ES-I3 (cell line): ENCODE measurements around the gene ANTXR1.

ENCODE experiments used
- H3K36me3 ChIP-seq: 2 replicates; pipeline ENCODE4 v1.6.1; 2013; ENCODE audit warnings: mild to moderate bottlenecking, low read length, control low read depth, moderate library complexity; ENCODE audit not compliant: insufficient read depth
- H3K4me1 ChIP-seq: 2 replicates; pipeline ENCODE4 v1.6.1; 2013; ENCODE audit warnings: mild to moderate bottlenecking, control low read depth, low read length; ENCODE audit not compliant: insufficient read depth
- H3K9ac ChIP-seq: 2 replicates; pipeline ENCODE4 v1.6.1; 2013; ENCODE audit warnings: low read depth, mild to moderate bottlenecking, low read length, moderate library complexity
- H3K9me3 ChIP-seq: 2 replicates; pipeline ENCODE4 v1.6.1; 2013; ENCODE audit warnings: mild to moderate bottlenecking, low read length, moderate library complexity; ENCODE audit not compliant: control insufficient read depth, insufficient read depth

Gene ANTXR1

DNA sequence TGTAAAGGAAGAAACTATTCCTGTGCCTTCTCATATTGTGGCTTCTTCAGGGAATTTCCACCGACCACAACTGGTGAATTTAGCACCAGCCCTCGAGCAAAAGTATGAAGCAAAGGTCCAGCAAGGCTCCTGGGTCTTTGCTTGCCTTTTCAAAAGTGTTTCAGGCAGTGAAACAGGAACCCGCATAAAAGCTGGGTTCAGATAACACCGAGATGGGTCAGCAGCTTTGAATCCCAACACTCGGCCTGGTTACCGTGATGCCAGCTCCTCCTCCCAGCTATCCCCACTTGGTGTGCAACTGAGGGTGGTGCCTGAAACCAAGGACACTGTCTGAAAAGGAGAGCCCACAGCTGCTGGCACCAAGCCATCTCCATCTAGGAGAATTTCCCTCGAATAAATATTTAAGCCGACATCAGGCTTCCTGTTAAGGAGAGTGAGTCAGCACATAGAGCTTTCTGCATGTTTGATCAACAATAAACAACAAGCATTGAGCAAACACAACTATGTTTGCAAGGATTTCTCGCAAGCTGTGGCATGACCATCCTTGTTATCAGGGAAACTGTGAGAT, 69.5 kb downstream of the ANTXR1 start:
- Histone ChIP-seq H3K36me3 (peaks cover 5% of the 10 kb centered on the region; the same call in 1 of the 2 replicates), H3K4me1 (peaks cover 17% of the 10 kb centered on the region; the same call in 1 of the 2 replicates), H3K9me3 (no peaks in the 10 kb centered on the region), H3K9ac (no peak overlapping the region)

DNA sequence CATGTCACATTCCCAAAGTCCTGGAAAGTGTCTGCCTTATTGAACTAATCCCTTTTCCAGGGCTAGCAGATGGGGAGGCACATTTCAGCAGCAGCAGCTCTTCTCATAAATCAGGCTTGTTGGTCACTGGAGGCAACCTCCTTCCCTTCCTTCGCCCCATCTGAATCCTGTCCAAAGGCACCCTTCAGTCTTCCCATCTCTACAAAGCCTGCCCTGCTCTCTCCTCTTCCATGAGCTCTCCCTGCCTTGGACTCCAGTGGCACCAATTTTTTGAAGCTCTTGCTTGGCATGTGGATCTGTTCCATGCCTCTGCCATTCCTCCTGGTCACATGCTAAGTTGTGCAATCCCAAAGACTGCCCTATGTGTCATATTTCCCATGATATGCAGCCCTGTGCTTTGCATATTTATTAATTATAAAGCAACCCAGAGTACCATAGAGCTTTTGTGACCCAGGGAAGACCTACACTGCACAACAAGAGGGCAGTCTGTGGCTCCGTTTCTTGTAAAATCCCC, 70.3 kb downstream of the ANTXR1 start:
- Histone ChIP-seq H3K36me3 (peaks cover 5% of the 10 kb centered on the region; the same call in 1 of the 2 replicates), H3K9me3 (no peaks in the 10 kb centered on the region), H3K4me1 (peaks cover 14% of the 10 kb centered on the region; the same call in 1 of the 2 replicates), H3K9ac (no peak overlapping the region)

DNA sequence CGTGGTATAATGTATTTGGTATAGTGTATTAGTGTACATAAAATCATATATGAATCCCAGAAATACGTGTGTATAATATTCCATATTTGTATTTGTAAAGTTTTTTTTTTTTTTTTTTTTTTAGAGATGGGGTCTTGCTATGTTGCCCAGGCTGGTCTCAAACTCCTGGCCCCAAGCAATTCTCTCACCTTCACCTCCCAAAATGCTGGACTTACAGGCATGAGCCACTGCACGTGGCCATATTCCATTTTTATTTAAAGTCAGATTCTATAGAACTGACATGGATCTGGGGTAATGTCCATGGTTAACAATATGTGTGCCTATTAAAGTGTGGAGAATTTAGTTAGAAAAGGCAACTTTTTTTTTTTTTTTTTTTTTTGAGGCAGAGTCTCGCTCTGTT, 71.5 kb downstream of the ANTXR1 start:
- Histone ChIP-seq H3K36me3 (0 out of 2 replicates have a peak, but pooled peaks cover 5% of the 10 kb centered on the region), H3K9ac (no peak overlapping the region), H3K4me1 (peaks cover 14% of the 10 kb centered on the region; the same call in 1 of the 2 replicates), H3K9me3 (no peaks in the 10 kb centered on the region)

DNA sequence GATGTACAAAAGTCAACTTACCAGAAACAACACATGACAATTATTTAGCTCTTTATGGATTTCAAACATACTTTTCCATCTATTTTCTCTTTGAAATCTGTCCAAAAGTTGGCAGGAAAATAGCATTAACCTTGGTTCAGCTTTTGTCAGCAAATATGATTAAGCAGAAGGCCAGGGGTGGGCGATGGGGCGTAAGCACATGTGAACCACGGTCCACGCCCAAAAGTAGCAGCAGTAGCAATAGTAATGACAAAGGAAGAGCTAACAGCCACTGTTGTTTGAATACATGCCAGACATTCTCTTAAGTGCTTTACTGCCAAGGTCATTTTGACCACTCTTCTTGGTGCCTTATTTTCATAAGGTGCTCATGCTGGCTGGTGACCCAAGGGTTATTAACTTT, 73.5 kb downstream of the ANTXR1 start:
- peaks cover 14% of the 10 kb centered on the region; the same call in 1 of the 2 replicates for H3K4me1 ChIP-seq
- 0 out of 2 replicates have a peak, but pooled peaks cover 5% of the 10 kb centered on the region for H3K36me3 ChIP-seq
- no peak overlapping the region for H3K9ac ChIP-seq
- no peaks in the 10 kb centered on the region for H3K9me3 ChIP-seq

DNA sequence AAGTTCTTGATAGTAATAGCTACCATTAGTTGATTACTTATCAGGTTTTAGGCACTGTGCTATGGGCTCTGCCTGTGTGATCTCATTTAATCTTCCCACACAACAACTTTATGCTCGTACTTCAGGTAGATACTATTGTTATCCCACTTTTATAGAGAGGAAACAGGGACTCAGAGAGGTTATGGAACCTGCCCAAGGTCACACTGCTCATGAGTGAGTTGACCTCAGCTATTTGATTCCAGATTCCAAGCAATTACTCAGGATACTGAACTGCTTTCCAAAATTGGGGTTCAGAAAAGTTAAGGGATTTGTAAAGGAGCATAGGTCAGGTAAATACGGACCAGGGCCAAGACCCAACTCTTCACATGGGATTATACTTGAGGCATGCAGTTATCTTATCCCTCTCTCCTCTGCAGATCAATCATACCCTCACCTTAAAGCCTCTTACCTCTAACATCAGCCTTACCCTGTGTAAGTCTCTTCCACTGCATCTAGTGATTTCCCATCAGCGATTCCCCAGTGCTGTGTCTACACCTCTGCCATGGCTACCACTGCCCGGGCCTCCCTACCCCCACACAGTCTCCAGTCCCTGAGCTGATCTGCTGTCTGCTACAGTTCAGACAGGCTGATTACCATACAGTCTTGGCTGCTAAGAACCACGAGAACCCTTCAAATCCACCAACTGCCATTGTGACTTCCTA, 74.4 kb downstream of the ANTXR1 start:
- H3K9ac ChIP-seq, result no peak overlapping the region
- H3K4me1 ChIP-seq, result peaks cover 9% of the 10 kb centered on the region; the same call in 1 of the 2 replicates
- H3K36me3 ChIP-seq, result 0 out of 2 replicates have a peak, but pooled peaks cover 4% of the 10 kb centered on the region

DNA sequence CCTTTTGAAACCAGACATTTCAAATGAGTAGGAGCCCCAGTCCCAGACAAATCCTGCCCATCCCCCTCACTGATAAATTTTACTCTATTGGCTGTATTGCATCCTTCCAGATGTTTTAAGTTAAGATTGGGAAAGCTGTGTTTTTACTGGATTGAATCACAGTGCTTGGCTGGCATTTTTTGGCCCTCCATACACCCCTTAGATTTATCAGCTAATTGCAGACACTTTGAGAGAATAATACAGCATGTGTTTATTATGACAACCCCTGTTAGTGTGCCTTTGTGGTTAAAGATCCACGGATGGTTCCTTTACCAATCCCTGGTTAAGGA, 74.9 kb downstream of the ANTXR1 start:
- H3K4me1 ChIP-seq, result peaks cover 4% of the 10 kb centered on the region; the same call in 1 of the 2 replicates
- H3K36me3 ChIP-seq, result 0 out of 2 replicates have a peak, but pooled peaks cover 4% of the 10 kb centered on the region
- no peaks in the 10 kb centered on the region for H3K9me3 ChIP-seq
- H3K9ac ChIP-seq, result no peak overlapping the region

More for the DNA sequence above, 74.4 kb downstream of the ANTXR1 start:
- no peaks in the 10 kb centered on the region for H3K9me3 ChIP-seq

DNA sequence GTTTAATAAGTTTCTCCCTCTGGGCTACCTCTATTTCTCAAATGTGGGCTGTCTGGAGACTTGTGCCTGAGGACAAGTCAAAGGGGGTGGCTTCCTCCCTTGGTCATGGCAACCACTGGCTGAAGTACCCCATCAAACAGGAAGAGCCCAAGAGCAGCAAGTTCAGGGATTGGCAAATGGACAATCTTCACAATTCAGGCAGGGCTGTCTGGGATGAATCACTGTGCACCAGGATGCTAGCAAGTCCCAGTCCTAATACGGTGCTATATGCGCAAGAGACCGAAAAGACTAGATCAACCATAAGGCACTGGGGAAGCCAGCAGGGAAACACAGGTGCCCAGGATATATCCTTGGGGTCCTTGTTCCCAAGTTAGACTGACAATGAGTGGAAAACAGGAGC, 75.5 kb downstream of the ANTXR1 start:
- H3K4me1 ChIP-seq, result no peaks in the 10 kb centered on the region
- no peaks in the 10 kb centered on the region for H3K9me3 ChIP-seq
- H3K9ac ChIP-seq, result no peak overlapping the region
- 0 out of 2 replicates have a peak, but pooled peaks cover 4% of the 10 kb centered on the region for H3K36me3 ChIP-seq

DNA sequence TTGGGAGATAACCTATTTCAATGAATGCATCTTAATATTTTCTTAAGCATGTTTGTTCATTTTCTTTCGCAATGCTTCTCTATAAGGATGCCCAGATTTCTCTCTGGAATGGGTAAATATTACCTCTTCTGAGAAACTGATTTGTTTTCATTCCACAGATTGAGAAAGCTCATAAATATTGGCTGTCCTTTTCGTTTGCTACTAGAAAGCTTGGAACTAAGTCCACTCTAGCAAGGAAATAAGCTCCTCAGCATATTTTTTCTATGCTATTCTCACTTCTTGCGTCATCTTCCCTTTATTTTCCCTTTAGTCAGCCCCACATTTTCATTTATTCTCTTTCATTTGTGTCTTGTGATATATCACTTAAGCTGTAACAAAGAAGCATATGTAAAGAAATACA, 76.3 kb downstream of the ANTXR1 start:
- Histone ChIP-seq H3K9me3 (no peaks in the 10 kb centered on the region), H3K9ac (no peak overlapping the region), H3K4me1 (no peaks in the 10 kb centered on the region), H3K36me3 (0 out of 2 replicates have a peak, but pooled peaks cover 4% of the 10 kb centered on the region)

DNA sequence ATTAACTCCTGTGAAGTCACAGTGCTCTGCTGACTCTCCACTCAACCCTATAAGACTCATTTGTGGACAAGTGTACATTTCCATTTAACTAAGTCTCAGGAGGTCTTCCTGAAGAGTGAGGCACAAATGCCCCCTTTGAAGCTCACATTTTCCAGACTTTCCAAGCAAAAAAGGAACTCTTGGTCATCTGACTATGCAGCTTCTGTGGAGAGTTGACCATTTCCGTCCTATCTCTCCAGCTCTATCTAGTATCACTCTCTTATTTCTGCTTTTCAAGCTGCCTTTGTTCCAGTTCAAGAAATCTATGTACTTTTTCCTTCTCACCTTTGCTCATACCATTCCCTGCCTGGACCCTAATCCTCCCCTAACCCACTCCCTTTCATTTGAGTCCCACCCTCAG, 77.0 kb downstream of the ANTXR1 start:
- H3K4me1 ChIP-seq, result no peaks in the 10 kb centered on the region
- H3K36me3 ChIP-seq, result 0 out of 2 replicates have a peak, but pooled peaks cover 4% of the 10 kb centered on the region
- no peaks in the 10 kb centered on the region for H3K9me3 ChIP-seq
- H3K9ac ChIP-seq, result no peak overlapping the region

DNA sequence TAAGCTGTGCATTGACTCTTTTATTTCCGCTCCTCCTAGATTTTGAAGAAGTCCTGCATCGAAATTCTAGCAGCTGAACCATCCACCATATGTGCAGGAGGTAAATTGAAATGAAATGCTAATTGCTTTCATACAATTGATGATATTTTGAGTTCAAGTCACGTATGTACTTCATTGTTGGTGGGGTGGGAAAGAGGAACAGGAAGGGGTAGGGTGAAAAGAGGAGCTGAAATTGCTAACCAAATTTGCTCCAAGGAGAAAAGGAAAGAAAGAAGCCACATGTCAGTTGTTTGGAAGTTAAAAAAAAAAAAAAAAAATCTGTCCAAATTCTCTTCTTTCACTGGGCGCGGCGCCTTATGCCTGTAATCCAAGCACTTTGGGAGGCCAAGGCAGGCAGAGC, 77.8 kb downstream of the ANTXR1 start:
- Histone ChIP-seq H3K9me3 (no peaks in the 10 kb centered on the region), H3K36me3 (0 out of 2 replicates have a peak, but pooled peaks cover 4% of the 10 kb centered on the region), H3K9ac (no peak overlapping the region), H3K4me1 (no peaks in the 10 kb centered on the region)

DNA sequence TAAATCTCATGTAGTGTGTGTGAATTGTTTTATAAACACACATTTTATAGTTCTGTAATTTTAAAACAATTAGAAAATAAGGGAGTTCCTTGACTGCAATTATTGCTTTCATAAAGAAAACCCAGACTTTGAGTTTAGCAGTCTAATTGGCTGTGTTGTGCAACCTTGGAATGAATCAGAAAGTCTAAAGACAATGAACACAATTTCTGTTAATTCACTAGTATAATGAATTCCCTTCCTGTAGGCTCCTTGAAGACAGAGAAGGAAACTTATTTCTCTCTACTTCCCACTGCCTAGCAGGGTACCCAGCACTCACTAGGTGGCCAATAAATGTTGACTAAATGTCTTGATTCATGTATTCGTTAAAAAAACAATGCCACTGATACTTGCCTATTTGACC, 79.9 kb downstream of the ANTXR1 start:
- Histone ChIP-seq H3K9me3 (no peaks in the 10 kb centered on the region), H3K4me1 (no peaks in the 10 kb centered on the region), H3K36me3 (0 out of 2 replicates have a peak, but pooled peaks cover 4% of the 10 kb centered on the region), H3K9ac (no peak overlapping the region)

DNA sequence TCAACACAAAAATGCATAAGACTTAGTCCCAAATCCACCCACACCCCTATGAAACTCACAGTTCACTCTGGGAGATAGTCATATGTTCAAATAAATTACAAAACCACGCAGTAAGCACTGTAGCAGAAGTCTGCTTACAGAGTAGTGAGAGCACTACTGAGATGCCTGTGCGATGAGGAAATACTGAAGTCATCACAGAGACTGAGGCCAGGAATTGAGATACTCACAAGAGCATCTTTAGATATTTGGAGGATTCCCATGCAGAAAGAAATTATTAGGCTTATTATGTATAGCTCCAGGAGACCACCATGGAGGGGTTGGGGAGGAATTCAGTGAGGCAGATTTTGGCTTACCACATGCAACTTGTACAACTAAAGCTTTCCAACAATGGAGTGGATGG, 82.3 kb downstream of the ANTXR1 start:
- H3K9me3 ChIP-seq, result no peaks in the 10 kb centered on the region
- 0 out of 2 replicates have a peak, but pooled peaks cover 4% of the 10 kb centered on the region for H3K36me3 ChIP-seq
- no peaks in the 10 kb centered on the region for H3K4me1 ChIP-seq
- no peak overlapping the region for H3K9ac ChIP-seq

DNA sequence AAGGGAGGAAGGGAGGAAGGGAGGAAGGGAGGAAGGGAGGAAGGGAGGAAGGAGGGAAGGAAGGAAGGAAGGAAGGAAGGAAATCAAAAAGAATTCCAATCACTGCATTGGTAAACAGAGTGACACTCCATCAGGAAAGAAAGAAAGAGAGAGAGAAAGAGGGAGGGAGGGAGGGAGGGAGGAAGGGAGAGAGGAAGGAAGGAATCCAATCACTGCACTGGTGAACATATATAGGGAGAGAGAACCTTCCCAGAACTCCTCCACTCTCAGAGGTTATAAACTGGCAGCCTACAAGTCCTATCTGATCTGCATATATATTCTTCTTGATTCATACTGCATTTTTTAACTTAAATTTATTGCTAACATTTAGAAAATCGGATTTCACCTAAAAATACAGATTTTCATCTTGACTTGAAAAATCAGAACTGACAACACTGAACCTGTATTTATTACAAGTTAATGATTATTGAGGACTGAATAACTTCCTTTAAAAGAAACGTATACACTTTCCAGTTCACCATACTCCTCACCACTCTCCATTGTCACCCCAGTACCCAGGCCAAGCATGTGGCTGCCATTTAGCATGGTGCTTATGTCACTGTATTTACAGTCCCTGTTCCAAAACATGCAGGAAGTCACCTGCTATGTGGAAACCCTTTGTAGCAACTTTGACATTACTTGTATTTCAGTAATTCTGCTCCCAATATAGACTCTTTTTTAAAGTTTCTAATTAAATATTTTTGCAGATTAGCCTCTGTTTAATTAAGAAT, 83.5 kb downstream of the ANTXR1 start:
- Histone ChIP-seq H3K36me3 (0 out of 2 replicates have a peak, but pooled peaks cover 4% of the 10 kb centered on the region), H3K9ac (no peak overlapping the region), H3K9me3 (no peaks in the 10 kb centered on the region), H3K4me1 (no peaks in the 10 kb centered on the region)

DNA sequence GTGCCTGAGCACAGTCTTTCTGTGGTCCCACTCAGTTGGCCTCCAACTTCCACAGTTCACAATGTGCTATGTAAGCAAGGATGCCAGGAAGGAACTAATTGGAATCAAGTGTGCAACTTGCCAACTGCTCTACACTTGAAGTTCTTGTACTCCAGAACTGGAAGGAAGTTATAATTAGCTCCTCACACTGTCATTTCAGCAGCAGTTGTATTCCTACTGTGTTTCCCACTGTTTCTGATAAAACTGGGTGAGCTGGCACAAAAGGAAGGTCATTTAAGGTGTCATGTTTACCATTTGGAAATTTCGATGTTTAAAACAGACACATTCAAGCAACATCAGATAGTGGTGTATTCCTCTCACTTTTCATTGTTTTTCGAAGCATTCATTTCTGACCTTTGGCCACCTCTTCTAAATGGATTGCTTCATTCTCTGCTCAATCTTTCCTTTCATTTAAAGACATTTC, 84.2 kb downstream of the ANTXR1 start:
- H3K9ac ChIP-seq, result no peak overlapping the region
- H3K36me3 ChIP-seq, result no peaks in the 10 kb centered on the region
- no peaks in the 10 kb centered on the region for H3K9me3 ChIP-seq
- H3K4me1 ChIP-seq, result peaks cover 3% of the 10 kb centered on the region; the same call in 1 of the 2 replicates
